ENCODE measurements around the gene ABHD17C. TPM values are rescaled to one million over a fixed set of nuclear protein-coding genes. Genes with fewer than 3 reads are reported as not detected.

Gene ABHD17C
- total and polyA plus RNA-seq, 2 experiments from 2014 or later, result 21.9 to 32.4 TPM

DNA sequence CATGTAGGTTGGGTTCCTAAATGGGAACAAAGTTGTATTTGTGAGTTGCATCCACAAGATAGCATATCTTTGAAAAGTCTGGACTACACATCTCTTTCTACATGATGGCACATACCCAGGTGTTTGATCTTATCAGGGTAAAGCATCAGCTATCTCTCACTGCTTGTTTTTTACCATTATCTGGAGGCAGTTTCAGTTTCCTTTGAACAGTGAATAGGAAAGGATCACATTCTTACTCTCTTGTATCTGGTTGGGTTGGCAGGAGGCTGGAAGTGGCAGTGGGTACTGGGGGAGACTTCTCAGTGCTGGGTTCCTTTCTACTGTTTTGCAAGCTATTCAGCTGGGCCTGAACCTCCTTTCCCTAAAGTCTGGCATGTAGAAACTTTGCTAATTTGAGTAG lies 88.2 kb downstream of the ABHD17C start:
- H3K79me2 ChIP-seq, result no peaks in the 10 kb centered on the region
- H3K4me1 ChIP-seq (ENCODE audit: insufficient read depth), result peaks cover 18% of the 10 kb centered on the region
- no peak overlapping the region for H3K27ac ChIP-seq
- H3K9me2 ChIP-seq (replicated peaks; ENCODE audit: insufficient read depth), result no peaks in the 10 kb centered on the region
- TF ChIP-seq, protein P1, sequence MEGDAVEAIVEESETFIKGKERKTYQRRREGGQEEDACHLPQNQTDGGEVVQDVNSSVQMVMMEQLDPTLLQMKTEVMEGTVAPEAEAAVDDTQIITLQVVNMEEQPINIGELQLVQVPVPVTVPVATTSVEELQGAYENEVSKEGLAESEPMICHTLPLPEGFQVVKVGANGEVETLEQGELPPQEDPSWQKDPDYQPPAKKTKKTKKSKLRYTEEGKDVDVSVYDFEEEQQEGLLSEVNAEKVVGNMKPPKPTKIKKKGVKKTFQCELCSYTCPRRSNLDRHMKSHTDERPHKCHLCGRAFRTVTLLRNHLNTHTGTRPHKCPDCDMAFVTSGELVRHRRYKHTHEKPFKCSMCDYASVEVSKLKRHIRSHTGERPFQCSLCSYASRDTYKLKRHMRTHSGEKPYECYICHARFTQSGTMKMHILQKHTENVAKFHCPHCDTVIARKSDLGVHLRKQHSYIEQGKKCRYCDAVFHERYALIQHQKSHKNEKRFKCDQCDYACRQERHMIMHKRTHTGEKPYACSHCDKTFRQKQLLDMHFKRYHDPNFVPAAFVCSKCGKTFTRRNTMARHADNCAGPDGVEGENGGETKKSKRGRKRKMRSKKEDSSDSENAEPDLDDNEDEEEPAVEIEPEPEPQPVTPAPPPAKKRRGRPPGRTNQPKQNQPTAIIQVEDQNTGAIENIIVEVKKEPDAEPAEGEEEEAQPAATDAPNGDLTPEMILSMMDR (IDR thresholded peaks at IDR 0.05; ENCODE audit: poor library complexity), result no peak
- no peak for TF ChIP-seq EZH2phosphoT487 (IDR thresholded peaks at IDR 0.05; ENCODE audit: low read depth, severe bottlenecking, unreplicated experiment)
- no peak for TF ChIP-seq EZH2 (IDR thresholded peaks at IDR 0.05; ENCODE audit: borderline replicate concordance)
- H3K9me3 ChIP-seq (ENCODE audit: low read depth), result no peaks in the 10 kb centered on the region
- no peak for DNase-seq (ENCODE audit: low spot score)
- H3K4me2 ChIP-seq, result no peak overlapping the region
- H3K4me3 ChIP-seq, result no peak overlapping the region
- no peaks in the 10 kb centered on the region for H3K36me3 ChIP-seq (replicated peaks; ENCODE audit: insufficient read depth, low read depth)
- peaks cover 35% of the 10 kb centered on the region for H3K27me3 ChIP-seq
- H2AFZ ChIP-seq, result no peak overlapping the region
- no peaks in the 10 kb centered on the region for H4K20me1 ChIP-seq (ENCODE audit: insufficient read depth, poor library complexity, severe bottlenecking)

DNA sequence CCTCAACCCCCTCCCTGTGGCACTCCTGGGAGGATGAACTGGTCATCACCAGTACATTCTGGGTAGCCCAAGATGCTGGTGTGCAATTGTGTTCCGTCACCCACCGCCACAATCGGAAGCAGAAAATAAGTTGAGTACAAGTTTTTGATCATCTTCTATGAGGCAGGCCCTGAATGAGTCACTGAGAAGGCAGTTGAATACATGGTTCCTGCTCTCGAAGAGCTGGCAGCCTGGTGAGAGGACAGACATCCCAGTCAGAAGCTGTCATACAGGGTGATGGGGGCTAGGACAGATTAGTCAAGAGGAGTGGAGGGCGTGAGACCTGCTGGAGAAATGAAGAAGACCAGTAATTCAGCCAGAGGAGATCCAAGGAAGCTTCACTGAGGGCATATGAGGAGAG lies 90.2 kb downstream of the ABHD17C start:
- Histone ChIP-seq H2AFZ (no peak overlapping the region), H3K9me3 (ENCODE audit: low read depth) (no peaks in the 10 kb centered on the region), H3K79me2 (no peaks in the 10 kb centered on the region), H3K9me2 (replicated peaks; ENCODE audit: insufficient read depth) (no peaks in the 10 kb centered on the region), H3K4me3 (no peak overlapping the region), H3K4me1 (ENCODE audit: insufficient read depth) (peaks cover 6% of the 10 kb centered on the region), H4K20me1 (ENCODE audit: insufficient read depth, poor library complexity, severe bottlenecking) (no peaks in the 10 kb centered on the region), H3K4me2 (no peak overlapping the region), H3K27ac (no peak overlapping the region), H3K27me3 (peaks cover 25% of the 10 kb centered on the region), H3K36me3 (replicated peaks; ENCODE audit: insufficient read depth, low read depth) (no peaks in the 10 kb centered on the region)
- DNase-seq (ENCODE audit: low spot score), result no peak
- no peak for TF ChIP-seq EZH2phosphoT487 (IDR thresholded peaks at IDR 0.05; ENCODE audit: low read depth, severe bottlenecking, unreplicated experiment)
- TF ChIP-seq, protein P1 (IDR thresholded peaks at IDR 0.05; ENCODE audit: poor library complexity), result no peak
- no peak for TF ChIP-seq EZH2 (IDR thresholded peaks at IDR 0.05; ENCODE audit: borderline replicate concordance)
- 83% methylated on average over 5 of the region's 5 CpGs for WGBS (ENCODE audit: low lambda C conversion rate, missing lambda C conversion rate)

DNA sequence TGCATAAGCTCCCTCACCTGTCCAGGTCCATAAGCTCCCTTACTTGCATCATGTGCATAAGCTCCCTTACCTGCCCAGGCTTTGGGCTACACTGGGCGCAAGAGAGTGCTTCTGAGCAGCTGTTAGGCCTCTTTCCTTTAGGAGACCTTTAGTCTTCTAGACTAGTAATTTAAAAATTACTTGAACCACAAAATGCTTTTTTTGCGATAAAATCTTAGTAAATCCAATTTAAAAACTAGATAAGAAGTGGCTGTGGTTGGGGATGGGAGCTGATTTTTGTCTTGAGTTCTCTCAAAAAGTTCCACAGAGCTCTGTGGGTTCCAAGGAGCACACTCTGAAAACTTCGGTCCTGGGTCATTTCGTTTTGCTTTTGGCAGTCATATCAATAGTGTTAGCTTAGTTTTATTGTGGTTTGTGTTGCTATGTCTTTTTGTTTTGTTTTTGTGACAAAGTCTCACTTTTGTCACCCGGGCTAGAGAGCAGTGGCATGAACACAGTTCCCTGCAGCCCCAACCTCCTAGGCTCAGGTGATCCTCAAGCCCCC lies 90.8 kb downstream of the ABHD17C start:
- Histone ChIP-seq H3K4me2 (no peak overlapping the region), H3K4me1 (ENCODE audit: insufficient read depth) (peaks cover under 1% of the 10 kb centered on the region), H3K9me3 (ENCODE audit: low read depth) (no peaks in the 10 kb centered on the region), H3K9me2 (replicated peaks; ENCODE audit: insufficient read depth) (no peaks in the 10 kb centered on the region), H3K27me3 (peaks cover 19% of the 10 kb centered on the region), H3K27ac (no peak overlapping the region), H2AFZ (no peak overlapping the region), H3K4me3 (no peak overlapping the region), H3K36me3 (replicated peaks; ENCODE audit: insufficient read depth, low read depth) (no peaks in the 10 kb centered on the region), H4K20me1 (ENCODE audit: insufficient read depth, poor library complexity, severe bottlenecking) (no peaks in the 10 kb centered on the region), H3K79me2 (no peaks in the 10 kb centered on the region)
- WGBS (ENCODE audit: low lambda C conversion rate, missing lambda C conversion rate), result 95% methylated on average over 5 of the region's 5 CpGs
- TF ChIP-seq EZH2 (IDR thresholded peaks at IDR 0.05; ENCODE audit: borderline replicate concordance), result no peak
- TF ChIP-seq, protein P1 (IDR thresholded peaks at IDR 0.05; ENCODE audit: poor library complexity), result no peak
- no peak for TF ChIP-seq EZH2phosphoT487 (IDR thresholded peaks at IDR 0.05; ENCODE audit: low read depth, severe bottlenecking, unreplicated experiment)
- no peak for DNase-seq (ENCODE audit: low spot score)

DNA sequence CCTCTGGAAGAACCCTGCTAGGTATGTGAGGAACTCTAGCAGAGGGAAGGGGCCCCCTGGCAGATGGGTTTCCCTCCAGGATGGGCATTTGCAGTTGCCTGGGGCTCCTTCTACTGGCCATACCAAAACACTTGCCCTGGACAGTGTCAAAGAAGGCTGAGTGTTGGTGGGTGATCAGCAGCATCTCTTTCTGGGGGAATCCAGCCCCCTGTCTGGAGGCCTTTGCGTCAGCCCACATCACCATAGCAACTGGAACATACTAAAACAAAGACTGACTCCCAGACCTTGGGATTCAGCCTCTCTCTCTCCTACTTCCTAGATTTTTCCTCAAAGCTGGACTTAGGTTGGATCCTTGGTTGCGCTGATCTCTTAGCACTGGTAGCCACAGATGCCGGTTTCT lies 92.2 kb downstream of the ABHD17C start:
- TF ChIP-seq, protein P1 (IDR thresholded peaks at IDR 0.05; ENCODE audit: poor library complexity), result no peak
- TF ChIP-seq EZH2 (IDR thresholded peaks at IDR 0.05; ENCODE audit: borderline replicate concordance) (no peak), EZH2phosphoT487 (IDR thresholded peaks at IDR 0.05; ENCODE audit: low read depth, severe bottlenecking, unreplicated experiment) (no peak)
- DNase-seq (ENCODE audit: low spot score), result no peak
- Histone ChIP-seq H3K27ac (no peak overlapping the region), H3K9me3 (ENCODE audit: low read depth) (no peaks in the 10 kb centered on the region), H3K79me2 (no peaks in the 10 kb centered on the region), H3K27me3 (peaks cover 5% of the 10 kb centered on the region), H3K9me2 (replicated peaks; ENCODE audit: insufficient read depth) (no peaks in the 10 kb centered on the region), H3K4me1 (ENCODE audit: insufficient read depth) (no peaks in the 10 kb centered on the region), H2AFZ (no peak overlapping the region), H4K20me1 (ENCODE audit: insufficient read depth, poor library complexity, severe bottlenecking) (no peaks in the 10 kb centered on the region), H3K4me3 (no peak overlapping the region), H3K4me2 (no peak overlapping the region), H3K36me3 (replicated peaks; ENCODE audit: insufficient read depth, low read depth) (no peaks in the 10 kb centered on the region)
- WGBS (ENCODE audit: low lambda C conversion rate, missing lambda C conversion rate), result 78% methylated on average over 3 of the region's 3 CpGs
